ENCODE measurements around the gene GOLGA8O. TPM values are rescaled to one million over a fixed set of nuclear protein-coding genes. Genes with fewer than 3 reads are reported as not detected.
"Not testable (repeated sequence)": the region's sequence is repeated elsewhere in the genome, so short reads cannot be mapped to it uniquely, and the experiment has no call there.

Gene GOLGA8O
- total and polyA plus RNA-seq, 2 of the 13 experiments (the other 11 are each of a cell fraction or from before 2014, with no cell fraction given) = 0.04 TPM; not detected in 1

DNA sequence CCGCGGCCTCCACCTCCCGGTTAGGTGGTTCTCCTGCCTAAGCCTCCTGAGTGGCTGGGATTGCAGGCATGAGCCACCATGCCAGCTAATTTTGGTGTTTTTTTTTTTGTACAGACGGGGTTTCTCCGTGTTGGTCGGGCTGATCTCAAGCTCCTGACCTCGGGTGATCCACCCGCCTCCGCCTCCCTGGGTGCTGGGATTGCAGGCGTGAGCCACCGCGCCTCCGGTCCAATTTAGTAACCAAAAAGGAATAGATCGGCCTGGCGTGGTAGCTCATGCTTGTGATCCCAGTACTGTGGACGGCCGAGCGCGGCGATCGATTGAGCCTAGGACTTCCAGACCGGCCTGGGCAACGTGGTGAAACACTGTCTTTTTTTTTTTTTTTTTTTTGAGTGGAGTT, 12.6 kb upstream of the GOLGA8O start:
- H2AFZ ChIP-seq (ENCODE audit: low read length); H3K79me2 ChIP-seq (ENCODE audit: insufficient read depth, low read length); CTCF ChIA-PET (ENCODE audit: low intra/inter-chr PET ratio, low total read pairs); H3K36me3 ChIP-seq (replicated peaks in 1 of 2; ENCODE audit: control insufficient read depth in 1 of 2, insufficient read depth in 2 of 2, low read length in 2 of 2); H3K4me1 ChIP-seq (ENCODE audit: insufficient read depth, low read length); ATAC-seq; H3K9me3 ChIP-seq (ENCODE audit: low read length); in situ Hi-C loops (cut with HindIII; ENCODE audit: extremely low pct_ligation_motif_present, low pct_unique_long_range_greater_than_20kb); H3K4me2 ChIP-seq (ENCODE audit: low read depth, low read length); FAIRE-seq; H4K20me1 ChIP-seq (ENCODE audit: insufficient read depth, low read length); H3K27ac ChIP-seq (ENCODE audit: extremely low read length, insufficient read depth, low read length); DNase-seq (ENCODE audit: low spot score); POLR2A ChIA-PET; H3K27me3 ChIP-seq (ENCODE audit: control insufficient read depth in 1 of 2, insufficient read depth in 2 of 2, low read length in 2 of 2); BruUV-seq (replicated peaks); H3K4me3 ChIP-seq (replicated peaks in 1 of 3; ENCODE audit: insufficient read depth in 1 of 3, low read depth in 2 of 3, low read length in 3 of 3); intact Hi-C loops (cut with micrococcal nuclease; ENCODE audit: unreplicated experiment); H3K9ac ChIP-seq (ENCODE audit: insufficient read depth, low read depth, low read length): not testable (repeated sequence)
- 85% methylated on average over 23 of the region's 23 CpGs for WGBS (ENCODE audit: low lambda C conversion rate)

DNA sequence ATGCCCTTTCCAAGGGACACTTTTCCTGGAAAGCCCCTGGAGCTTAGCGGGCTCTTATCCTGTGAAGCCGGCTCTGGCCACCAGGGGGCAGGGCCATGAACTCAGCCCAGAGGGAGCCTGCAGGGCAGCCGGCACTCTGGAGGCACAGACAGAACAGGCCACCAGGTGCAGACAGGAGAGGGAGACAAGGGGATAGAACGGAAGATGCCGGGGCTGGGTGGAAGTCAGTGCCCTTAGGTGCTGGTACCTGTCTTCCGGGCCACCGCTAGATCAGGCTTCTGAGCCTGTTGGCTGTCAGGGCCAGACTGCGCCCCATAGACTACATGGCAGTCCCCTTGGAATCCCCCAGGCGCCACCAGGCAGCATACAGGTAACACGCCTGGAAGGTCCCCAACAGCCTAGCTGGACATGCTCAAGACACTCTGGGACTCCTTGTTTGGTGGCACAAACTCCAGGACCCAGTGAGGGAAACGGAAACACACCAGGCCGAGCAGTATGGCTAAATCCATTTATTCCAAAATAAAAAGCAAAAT, 14.9 kb downstream of the GOLGA8O start:
- BruUV-seq (replicated peaks); H2AFZ ChIP-seq (ENCODE audit: low read length); H3K79me2 ChIP-seq (ENCODE audit: insufficient read depth, low read length); DNase-seq (ENCODE audit: low spot score); FAIRE-seq; H3K4me1 ChIP-seq (ENCODE audit: insufficient read depth, low read length); in situ Hi-C loops (cut with HindIII; ENCODE audit: extremely low pct_ligation_motif_present, low pct_unique_long_range_greater_than_20kb); H3K27me3 ChIP-seq (ENCODE audit: control insufficient read depth in 1 of 2, insufficient read depth in 2 of 2, low read length in 2 of 2); H3K36me3 ChIP-seq (replicated peaks in 1 of 2; ENCODE audit: control insufficient read depth in 1 of 2, insufficient read depth in 2 of 2, low read length in 2 of 2); H3K9me3 ChIP-seq (ENCODE audit: low read length); H3K4me3 ChIP-seq (replicated peaks in 1 of 3; ENCODE audit: insufficient read depth in 1 of 3, low read depth in 2 of 3, low read length in 3 of 3); CTCF ChIA-PET (ENCODE audit: low intra/inter-chr PET ratio, low total read pairs); H3K4me2 ChIP-seq (ENCODE audit: low read depth, low read length); H3K27ac ChIP-seq (ENCODE audit: extremely low read length, insufficient read depth, low read length); POLR2A ChIA-PET; H4K20me1 ChIP-seq (ENCODE audit: insufficient read depth, low read length); intact Hi-C loops (cut with micrococcal nuclease; ENCODE audit: unreplicated experiment); H3K9ac ChIP-seq (ENCODE audit: insufficient read depth, low read depth, low read length): not testable (repeated sequence)
- peak; percentile 85 for ATAC-seq
- WGBS (ENCODE audit: low lambda C conversion rate) = no CpG with 5 or more reads among the region's 12 CpGs

DNA sequence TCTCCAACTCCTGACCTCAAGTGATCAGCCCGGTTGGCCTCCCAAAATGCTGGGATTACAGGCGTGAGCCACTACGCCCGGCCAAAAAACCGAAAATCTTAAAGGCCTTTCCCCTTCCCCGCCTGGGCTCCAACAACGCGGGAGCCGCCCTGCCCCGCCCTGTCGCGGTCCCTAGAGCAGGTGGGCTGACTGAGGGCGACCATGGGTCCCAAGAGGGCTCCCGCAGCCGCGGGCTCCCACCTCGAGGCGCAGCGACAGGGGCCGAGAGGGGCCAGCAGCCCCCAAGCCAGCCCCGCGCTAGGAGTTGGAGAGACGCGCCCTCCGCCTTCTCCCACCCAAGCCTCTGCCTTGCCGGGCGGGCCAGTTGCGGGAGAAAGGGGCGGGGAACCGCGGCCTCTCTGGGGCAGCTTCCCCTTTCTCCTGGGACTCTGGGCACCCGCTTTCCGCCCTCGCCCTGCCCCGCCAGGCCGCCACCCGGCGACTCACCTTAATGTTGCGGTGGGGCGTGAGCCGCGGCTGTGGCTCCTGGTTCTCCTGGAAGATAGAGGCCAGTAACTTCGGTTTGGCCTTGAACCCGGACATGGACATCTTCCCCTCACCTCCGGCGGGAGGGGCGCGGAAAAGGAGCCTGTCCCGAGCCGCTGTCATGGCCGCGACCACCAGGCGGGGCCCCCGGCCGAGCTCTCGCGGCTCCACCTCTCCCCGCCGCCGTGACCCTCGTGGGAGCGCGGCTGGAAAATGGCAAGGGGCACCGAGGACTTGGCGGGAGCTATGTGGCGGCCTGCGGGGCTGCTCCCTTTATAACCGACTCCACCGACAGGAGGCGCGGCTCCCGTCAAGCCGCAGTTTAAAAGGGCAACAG, 21.1 kb downstream of the GOLGA8O start:
- WGBS (ENCODE audit: low lambda C conversion rate) = no CpG with 5 or more reads among the region's 73 CpGs
- H3K4me1 ChIP-seq (ENCODE audit: insufficient read depth, low read length); POLR2A ChIA-PET; CTCF ChIA-PET (ENCODE audit: low intra/inter-chr PET ratio, low total read pairs); H4K20me1 ChIP-seq (ENCODE audit: insufficient read depth, low read length); H3K79me2 ChIP-seq (ENCODE audit: insufficient read depth, low read length); FAIRE-seq; H3K27ac ChIP-seq (ENCODE audit: extremely low read length, insufficient read depth, low read length); H3K27me3 ChIP-seq (ENCODE audit: control insufficient read depth in 1 of 2, insufficient read depth in 2 of 2, low read length in 2 of 2); H3K4me2 ChIP-seq (ENCODE audit: low read depth, low read length); intact Hi-C loops (cut with micrococcal nuclease; ENCODE audit: unreplicated experiment); H3K36me3 ChIP-seq (replicated peaks in 1 of 2; ENCODE audit: control insufficient read depth in 1 of 2, insufficient read depth in 2 of 2, low read length in 2 of 2); H3K4me3 ChIP-seq (replicated peaks in 1 of 3; ENCODE audit: insufficient read depth in 1 of 3, low read depth in 2 of 3, low read length in 3 of 3); H2AFZ ChIP-seq (ENCODE audit: low read length); DNase-seq (ENCODE audit: low spot score); H3K9me3 ChIP-seq (ENCODE audit: low read length); H3K9ac ChIP-seq (ENCODE audit: insufficient read depth, low read depth, low read length); in situ Hi-C loops (cut with HindIII; ENCODE audit: extremely low pct_ligation_motif_present, low pct_unique_long_range_greater_than_20kb): not testable (repeated sequence)
- peak; percentile 90 for ATAC-seq
- TSS peak; percentile 74 for BruUV-seq (replicated peaks)

DNA sequence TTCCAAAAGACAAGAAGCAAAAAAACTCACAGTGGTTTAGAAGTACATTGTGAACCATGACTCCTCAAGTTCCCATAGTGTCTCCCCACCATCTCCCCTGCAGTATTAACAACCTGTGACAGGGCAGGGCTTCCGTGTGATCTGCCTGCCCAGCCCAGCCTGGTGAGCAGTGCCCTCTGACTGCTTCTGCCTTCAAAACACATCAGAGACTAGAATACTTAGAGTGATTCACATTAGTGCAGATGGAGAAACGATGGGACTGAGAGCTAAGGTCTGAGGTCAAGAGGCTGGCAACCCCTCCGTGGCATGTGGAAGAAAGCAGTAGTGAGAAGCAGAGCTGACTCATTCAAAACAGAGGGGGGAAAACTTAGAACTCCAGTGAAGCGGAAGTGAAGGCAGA, 27.8 kb downstream of the GOLGA8O start:
- H3K9me3 ChIP-seq (ENCODE audit: low read length); H3K4me3 ChIP-seq (replicated peaks in 1 of 3; ENCODE audit: insufficient read depth in 1 of 3, low read depth in 2 of 3, low read length in 3 of 3); H2AFZ ChIP-seq (ENCODE audit: low read length); H3K27me3 ChIP-seq (ENCODE audit: control insufficient read depth in 1 of 2, insufficient read depth in 2 of 2, low read length in 2 of 2); DNase-seq (ENCODE audit: low spot score); in situ Hi-C loops (cut with HindIII; ENCODE audit: extremely low pct_ligation_motif_present, low pct_unique_long_range_greater_than_20kb); H3K4me1 ChIP-seq (ENCODE audit: insufficient read depth, low read length); POLR2A ChIA-PET; CTCF ChIA-PET (ENCODE audit: low intra/inter-chr PET ratio, low total read pairs); H3K9ac ChIP-seq (ENCODE audit: insufficient read depth, low read depth, low read length); H4K20me1 ChIP-seq (ENCODE audit: insufficient read depth, low read length); intact Hi-C loops (cut with micrococcal nuclease; ENCODE audit: unreplicated experiment); H3K79me2 ChIP-seq (ENCODE audit: insufficient read depth, low read length); H3K36me3 ChIP-seq (replicated peaks in 1 of 2; ENCODE audit: control insufficient read depth in 1 of 2, insufficient read depth in 2 of 2, low read length in 2 of 2); H3K4me2 ChIP-seq (ENCODE audit: low read depth, low read length); ATAC-seq; FAIRE-seq; H3K27ac ChIP-seq (ENCODE audit: extremely low read length, insufficient read depth, low read length): not testable (repeated sequence)
- TSS peak; percentile 48 for BruUV-seq (replicated peaks)
- 36% methylated on average over 1 of the region's 4 CpGs for WGBS (ENCODE audit: low lambda C conversion rate)
